ENCODE data around the gene GSTT2B. TPM values are rescaled to one million over a fixed set of nuclear protein-coding genes. Genes with fewer than 3 reads are reported as not detected.
"Not testable (repeated sequence)": the region's sequence is repeated elsewhere in the genome, so short reads cannot be mapped to it uniquely, and the experiment has no call there.

GSTT2B gene
- total and polyA plus RNA-seq, 2 donors (not counting 1 experiment from before 2014, with no cell fraction given): not detected

- Histone ChIP-seq H3K4me2 (replicated peaks; ENCODE audit: low read depth, low read length, poor library complexity, severe bottlenecking) (no peak overlapping the region), H3K36me3 (replicated peaks in 1 of 2; ENCODE audit: control extremely low read depth in 1 of 2, control insufficient read depth in 1 of 2, extremely low read depth in 1 of 2, insufficient read depth in 2 of 2, low read length in 1 of 2) (peaks cover 0 to 47% of the 10 kb centered on the region in 2 experiments), H3K9ac (ENCODE audit: low read length) (no peak overlapping the region), H3K79me2 (ENCODE audit: control insufficient read depth, insufficient read depth, low read length) (peaks cover 27% of the 10 kb centered on the region), H3K9me3 (ENCODE audit: control extremely low read depth in 1 of 3, control insufficient read depth in 2 of 3, insufficient read depth in 1 of 3, low read length in 2 of 3) (peaks cover 0 to 25% (median 9%) of the 10 kb centered on the region in 3 donors), H3K4me3 (ENCODE audit: control extremely low read depth in 1 of 5, extremely low read depth in 1 of 5, insufficient read depth in 1 of 5, low read depth in 2 of 5, low read length in 4 of 5) (no peak overlapping the region), H3K4me1 (ENCODE audit: control insufficient read depth in 2 of 2, insufficient read depth in 2 of 2, low read length in 2 of 2) (no peaks in the 10 kb centered on the region), H2AFZ (ENCODE audit: insufficient read depth, low read depth, low read length, poor library complexity, severe bottlenecking) (no peak overlapping the region), H3K27me3 (replicated peaks in 1 of 4; ENCODE audit: control extremely low read depth in 1 of 4, control insufficient read depth in 3 of 4, insufficient read depth in 4 of 4, low read length in 3 of 4) (no peaks in the 10 kb centered on the region), H4K20me1 (ENCODE audit: control insufficient read depth, insufficient read depth, low read length, poor library complexity, severe bottlenecking) (no peaks in the 10 kb centered on the region), H3K27ac (ENCODE audit: low read length in 2 of 2) (no peak overlapping the region)
- CTCF ChIA-PET: no interaction called here
- peaks cover 4% of the 10 kb centered on the region for H3K9me3 Mint-ChIP-seq (ENCODE audit: insufficient read depth)
- ATAC-seq (ENCODE audit: low read depth) (no peak), DNase-seq (peak; percentile 1)
- no peak for TF ChIP-seq CTCF (IDR thresholded peaks at IDR 0.05)
- no peak for TF ChIP-seq EZH2 (IDR thresholded peaks at IDR 0.05; ENCODE audit: borderline replicate concordance, insufficient read depth, low read depth, low read length, poor library complexity, severe bottlenecking)
- no peak overlapping the region for H3K27ac Mint-ChIP-seq
- peaks cover under 1% of the 10 kb centered on the region for H3K4me1 Mint-ChIP-seq
- intact Hi-C loops (cut with micrococcal nuclease): no loop called here
- H3K4me3 Mint-ChIP-seq: no peak overlapping the region
- no peaks in the 10 kb centered on the region for H3K27me3 Mint-ChIP-seq
- POLR2A ChIA-PET: no interaction called here
- no CpG with 5 or more reads among the region's 2 CpGs for WGBS (ENCODE audit: insufficient coverage)
Observed at GRCh38 chr22:23922921-23923320, 38.1 kb downstream of the GSTT2B start.

DNA sequence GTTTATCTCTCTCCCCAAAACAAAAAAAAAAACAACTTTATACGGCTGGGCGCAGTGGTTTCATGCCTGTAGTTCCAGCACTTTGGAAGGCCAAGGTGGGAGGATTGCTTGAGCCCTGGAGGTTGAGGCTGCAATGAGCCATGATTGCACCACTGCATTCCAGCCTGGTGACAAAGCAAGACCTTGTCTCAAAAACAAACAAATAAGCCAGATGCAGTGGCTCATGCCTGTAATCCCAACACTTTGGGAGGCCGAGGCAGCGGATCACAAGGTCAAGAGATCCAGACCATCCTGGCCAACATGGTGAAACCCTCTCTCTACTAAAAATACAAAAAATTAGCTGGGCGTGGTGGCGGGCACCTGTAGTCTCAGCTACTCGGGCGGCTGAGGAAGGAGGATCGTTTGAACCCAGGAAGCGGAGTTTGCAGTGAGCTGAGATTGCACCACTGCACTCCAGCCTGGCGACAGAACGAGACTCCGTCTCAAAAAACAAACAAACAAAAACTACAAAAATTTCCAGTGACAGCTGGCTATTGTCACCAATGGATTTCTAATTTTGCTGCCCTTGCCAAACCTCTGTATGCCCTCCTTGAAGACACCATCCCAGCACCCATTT lies 39.3 kb downstream of the GSTT2B start:
- intact Hi-C loops (cut with micrococcal nuclease); H3K4me3 ChIP-seq (ENCODE audit: control extremely low read depth in 1 of 5, extremely low read depth in 1 of 5, insufficient read depth in 1 of 5, low read depth in 2 of 5, low read length in 4 of 5); H2AFZ ChIP-seq (ENCODE audit: insufficient read depth, low read depth, low read length, poor library complexity, severe bottlenecking); ATAC-seq (ENCODE audit: low read depth); H3K27me3 ChIP-seq (replicated peaks in 1 of 4; ENCODE audit: control extremely low read depth in 1 of 4, control insufficient read depth in 3 of 4, insufficient read depth in 4 of 4, low read length in 3 of 4); H3K9ac ChIP-seq (ENCODE audit: low read length); H3K27ac Mint-ChIP-seq; H3K4me1 ChIP-seq (ENCODE audit: control insufficient read depth in 2 of 2, insufficient read depth in 2 of 2, low read length in 2 of 2); H3K27me3 Mint-ChIP-seq; POLR2A ChIA-PET; H4K20me1 ChIP-seq (ENCODE audit: control insufficient read depth, insufficient read depth, low read length, poor library complexity, severe bottlenecking); H3K4me3 Mint-ChIP-seq; H3K4me2 ChIP-seq (replicated peaks; ENCODE audit: low read depth, low read length, poor library complexity, severe bottlenecking); H3K4me1 Mint-ChIP-seq; H3K27ac ChIP-seq (ENCODE audit: low read length in 2 of 2); H3K9me3 Mint-ChIP-seq (ENCODE audit: insufficient read depth): not testable (repeated sequence)
- WGBS (ENCODE audit: insufficient coverage): 96% methylated on average over 11 of the region's 13 CpGs
- peak; percentile 1 for DNase-seq
- peaks cover 0 to 23% (median 9%) of the 10 kb centered on the region in 3 donors for H3K9me3 ChIP-seq (ENCODE audit: control extremely low read depth in 1 of 3, control insufficient read depth in 2 of 3, insufficient read depth in 1 of 3, low read length in 2 of 3)
- H3K79me2 ChIP-seq (ENCODE audit: control insufficient read depth, insufficient read depth, low read length): peaks cover 21% of the 10 kb centered on the region
- peaks cover 0 to 46% of the 10 kb centered on the region in 2 experiments for H3K36me3 ChIP-seq (replicated peaks in 1 of 2; ENCODE audit: control extremely low read depth in 1 of 2, control insufficient read depth in 1 of 2, extremely low read depth in 1 of 2, insufficient read depth in 2 of 2, low read length in 1 of 2)
- CTCF ChIA-PET: interaction anchor here (0.7 kb wide), 1 partner anchor 39 kb away, joined by 4 read pairs; no protein-coding TSS in a partner anchor

- peak; percentile 2 for DNase-seq
- ATAC-seq (ENCODE audit: low read depth); H3K4me1 ChIP-seq (ENCODE audit: control insufficient read depth in 2 of 2, insufficient read depth in 2 of 2, low read length in 2 of 2); H3K4me1 Mint-ChIP-seq; H3K9me3 ChIP-seq (ENCODE audit: control extremely low read depth in 1 of 3, control insufficient read depth in 2 of 3, insufficient read depth in 1 of 3, low read length in 2 of 3); intact Hi-C loops (cut with micrococcal nuclease); H3K27ac ChIP-seq (ENCODE audit: low read length in 2 of 2); H3K4me3 Mint-ChIP-seq; H4K20me1 ChIP-seq (ENCODE audit: control insufficient read depth, insufficient read depth, low read length, poor library complexity, severe bottlenecking); H3K27ac Mint-ChIP-seq; H3K27me3 ChIP-seq (replicated peaks in 1 of 4; ENCODE audit: control extremely low read depth in 1 of 4, control insufficient read depth in 3 of 4, insufficient read depth in 4 of 4, low read length in 3 of 4); H3K4me3 ChIP-seq (ENCODE audit: control extremely low read depth in 1 of 5, extremely low read depth in 1 of 5, insufficient read depth in 1 of 5, low read depth in 2 of 5, low read length in 4 of 5); H3K9ac ChIP-seq (ENCODE audit: low read length); H2AFZ ChIP-seq (ENCODE audit: insufficient read depth, low read depth, low read length, poor library complexity, severe bottlenecking); H3K9me3 Mint-ChIP-seq (ENCODE audit: insufficient read depth); H3K27me3 Mint-ChIP-seq; H3K4me2 ChIP-seq (replicated peaks; ENCODE audit: low read depth, low read length, poor library complexity, severe bottlenecking): not testable (repeated sequence)
- H3K79me2 ChIP-seq (ENCODE audit: control insufficient read depth, insufficient read depth, low read length): peaks cover 19% of the 10 kb centered on the region
- WGBS (ENCODE audit: insufficient coverage): no CpG with 5 or more reads among the region's 1 CpG
- H3K36me3 ChIP-seq (replicated peaks in 1 of 2; ENCODE audit: control extremely low read depth in 1 of 2, control insufficient read depth in 1 of 2, extremely low read depth in 1 of 2, insufficient read depth in 2 of 2, low read length in 1 of 2): peaks cover 0 to 36% of the 10 kb centered on the region in 2 experiments
- ChIA-PET CTCF (interaction anchor here (1.8 kb wide), 1 partner anchor 26 kb away, joined by 5 read pairs; the partner anchor contains the start of gene MIF), POLR2A (interaction anchor here (0.7 kb wide), 1 partner anchor 9 kb away, joined by 4 read pairs; no protein-coding TSS in a partner anchor)
Observed at GRCh38 chr22:23920267-23920611, 40.8 kb downstream of the GSTT2B start.

Data from B cell (primary cell).